HFFc6 (cell line): ENCODE results near the gene NAGPA. TPM values are rescaled to one million over a fixed set of nuclear protein-coding genes. Genes with fewer than 3 reads are reported as not detected.

Experiments
- DNase-seq: peaks from one replicate; pipeline ENCODE4 v3.0.0-alpha.2; 2018
- H3K27ac Mint-ChIP-seq: 2 replicates; pipeline ENCODE4 v1.8.0; 2020; ENCODE audit warnings: mild to moderate bottlenecking, mixed read lengths
- H3K27me3 Mint-ChIP-seq: 2 replicates; pipeline ENCODE4 v1.8.0; 2021; ENCODE audit warnings: mild to moderate bottlenecking, moderate library complexity, mixed read lengths; ENCODE audit not compliant: insufficient read depth
- H3K36me3 Mint-ChIP-seq: 2 replicates; pipeline ENCODE4 v1.8.0; 2021; ENCODE audit warnings: low read depth, mixed read lengths
- H3K4me1 Mint-ChIP-seq: 2 replicates; pipeline ENCODE4 v1.8.0; 2020; ENCODE audit warnings: low read depth, mixed read lengths
- H3K4me3 Mint-ChIP-seq: 2 replicates; pipeline ENCODE4 v1.8.0; 2020; ENCODE audit warnings: mild to moderate bottlenecking, moderate library complexity, mixed read lengths
- H3K9me3 Mint-ChIP-seq: 2 replicates; pipeline ENCODE4 v1.8.0; 2020; ENCODE audit warnings: mild to moderate bottlenecking, mixed read lengths
- CTCF ChIP-seq: fragments of 200-600 bp; sonication (generic); IDR thresholded peaks from 2 replicates; pipeline ENCODE4 v1.5.0; 2021; ENCODE audit warnings: antibody characterized with exemption, mild to moderate bottlenecking
- total RNA-seq, 6 experiments: library from RNA; stranded (reverse); fragmentation: NEBNext Ultra II Directional; extraction: Animal tissue kit (Norgen Biotek cat#: 25700); gene quantifications; 2 replicates in 1 of 6; 3 replicates in 5 of 6; pipeline ENCODE4 v1.2.3, GENCODE V29; 2021

NAGPA gene
- total RNA-seq, 6 experiments from 2014 or later: 14.4 to 18.7 (median 16.4) TPM

DNA sequence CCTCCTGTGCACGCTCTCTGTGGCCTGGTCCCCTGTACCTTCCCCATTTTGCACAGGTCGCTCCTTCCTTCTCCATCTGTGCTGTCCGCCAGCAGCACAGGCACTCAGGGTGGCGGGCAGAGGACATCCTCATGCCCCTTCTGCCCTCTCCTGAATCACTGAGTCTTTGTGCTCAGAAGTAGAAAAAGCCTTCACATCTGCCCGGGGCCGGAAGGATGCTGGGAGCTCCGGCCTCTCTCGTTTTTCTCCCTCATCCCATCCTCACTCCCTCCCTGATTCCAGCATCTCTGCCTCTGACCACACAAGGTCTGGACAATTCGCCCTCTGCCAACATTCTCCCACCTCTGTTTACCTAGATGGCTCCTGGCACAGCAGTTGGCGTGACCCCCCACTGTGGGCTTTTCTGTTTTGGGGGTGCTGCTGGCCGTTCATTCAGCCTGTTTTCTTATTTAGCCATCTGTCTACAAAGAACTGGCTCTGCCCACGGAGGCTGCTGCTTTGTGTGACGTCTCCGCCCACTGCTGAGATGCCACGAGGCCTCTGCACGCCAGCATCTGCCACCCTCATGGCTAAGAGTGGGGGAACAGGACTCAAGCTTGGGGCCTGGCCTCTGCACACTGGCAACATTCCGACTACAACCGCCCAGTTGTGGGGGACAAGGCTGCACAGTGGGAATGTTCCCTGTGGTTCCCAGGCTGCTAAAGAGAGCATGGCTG lies 38.9 kb downstream of the NAGPA start:
- TF ChIP-seq CTCF: no peak
- Mint-ChIP-seq H3K9me3 (no peaks in the 10 kb centered on the region), H3K27me3 (peaks cover 14% of the 10 kb centered on the region), H3K4me1 (no peaks in the 10 kb centered on the region), H3K36me3 (no peaks in the 10 kb centered on the region), H3K4me3 (no peak overlapping the region), H3K27ac (no peak overlapping the region)
- DNase-seq: no peak

DNA sequence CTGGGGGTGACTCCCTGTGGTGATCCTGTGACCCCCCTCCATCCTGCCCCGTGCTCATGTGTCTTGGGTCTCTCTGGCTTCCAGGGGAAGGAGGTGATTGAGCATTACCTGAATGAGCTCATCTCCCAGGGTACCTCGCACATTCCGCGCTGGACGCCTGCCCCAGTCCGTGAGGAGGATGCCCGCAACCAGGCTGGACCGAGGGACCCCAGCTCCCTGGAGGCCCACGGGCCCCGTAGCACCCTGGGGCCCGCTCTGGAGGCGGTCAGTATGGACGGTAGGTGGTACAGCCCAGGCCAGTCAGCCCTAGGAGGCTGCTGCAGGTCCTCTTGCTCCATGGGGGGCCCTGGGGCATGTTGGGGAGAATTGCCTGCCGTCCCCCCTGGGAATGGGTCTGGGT lies 42.0 kb downstream of the NAGPA start:
- no peak for DNase-seq
- H3K4me3 Mint-ChIP-seq: no peak overlapping the region
- peaks cover 21% of the 10 kb centered on the region for H3K27me3 Mint-ChIP-seq
- no peak overlapping the region for H3K27ac Mint-ChIP-seq
- no peak for TF ChIP-seq CTCF
- H3K36me3 Mint-ChIP-seq: no peaks in the 10 kb centered on the region
- H3K4me1 Mint-ChIP-seq: no peaks in the 10 kb centered on the region
- H3K9me3 Mint-ChIP-seq: no peaks in the 10 kb centered on the region

GRCh38 chr16:4990415-4990814 lies 43.3 kb downstream of the NAGPA start:
- no peak for DNase-seq
- no peaks in the 10 kb centered on the region; the same call in 1 of the 2 replicates for H3K9me3 Mint-ChIP-seq
- H3K36me3 Mint-ChIP-seq: no peaks in the 10 kb centered on the region
- no peak overlapping the region for H3K4me3 Mint-ChIP-seq
- no peak overlapping the region for H3K27ac Mint-ChIP-seq
- H3K4me1 Mint-ChIP-seq: no peaks in the 10 kb centered on the region
- peaks cover 21% of the 10 kb centered on the region for H3K27me3 Mint-ChIP-seq
- TF ChIP-seq CTCF: no peak

DNA sequence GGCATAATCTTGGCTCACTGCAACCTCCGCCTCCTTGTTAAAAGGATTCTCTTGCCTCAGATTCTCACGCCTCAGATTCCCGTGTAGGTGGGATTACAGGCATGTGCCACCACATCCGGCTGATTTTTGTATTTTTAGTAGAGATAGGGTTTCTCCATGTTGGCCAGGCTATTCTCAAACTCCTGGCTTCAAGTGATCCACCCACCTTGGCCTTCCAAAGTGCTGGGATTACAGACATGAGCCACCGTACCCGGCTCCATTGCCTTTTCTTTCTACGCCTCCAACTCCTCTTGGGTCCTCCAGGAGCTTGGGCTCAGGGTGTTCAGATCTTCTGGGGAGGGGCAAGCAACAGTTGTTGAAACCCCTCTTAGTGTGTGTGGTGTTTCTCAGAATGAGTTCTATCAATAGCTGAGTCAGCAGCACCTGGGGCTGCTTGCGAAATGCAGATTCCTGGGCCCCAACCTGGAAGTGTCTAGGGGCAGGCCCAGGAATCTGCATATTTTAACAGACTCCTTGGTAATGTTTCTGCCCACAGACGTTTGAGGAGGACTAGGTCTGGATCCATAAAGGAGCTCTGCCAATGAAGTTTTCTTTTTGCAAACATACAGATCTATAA lies 44.2 kb downstream of the NAGPA start:
- no peaks in the 10 kb centered on the region; the same call in 1 of the 2 replicates for H3K9me3 Mint-ChIP-seq
- H3K27me3 Mint-ChIP-seq: peaks cover 15% of the 10 kb centered on the region
- H3K27ac Mint-ChIP-seq: no peak overlapping the region
- H3K36me3 Mint-ChIP-seq: no peaks in the 10 kb centered on the region
- H3K4me1 Mint-ChIP-seq: no peaks in the 10 kb centered on the region
- no peak overlapping the region for H3K4me3 Mint-ChIP-seq
- DNase-seq: no peak
- no peak for TF ChIP-seq CTCF

- H3K4me1 Mint-ChIP-seq: no peaks in the 10 kb centered on the region
- H3K27ac Mint-ChIP-seq: no peak overlapping the region
- no peak overlapping the region for H3K4me3 Mint-ChIP-seq
- no peaks in the 10 kb centered on the region for H3K36me3 Mint-ChIP-seq
- H3K9me3 Mint-ChIP-seq: no peaks in the 10 kb centered on the region; the same call in 1 of the 2 replicates
- H3K27me3 Mint-ChIP-seq: peaks cover 15% of the 10 kb centered on the region
- DNase-seq: no peak
- no peak for TF ChIP-seq CTCF
Measured at GRCh38 chr16:4988647-4989046, 45.1 kb downstream of the NAGPA start.
